ENCODE data around the gene HMCN2. TPM values are rescaled to one million over a fixed set of nuclear protein-coding genes. Genes with fewer than 3 reads are reported as not detected.

The HMCN2 gene
- total RNA-seq, 1 experiment from 2014 or later: 8.6 TPM

DNA sequence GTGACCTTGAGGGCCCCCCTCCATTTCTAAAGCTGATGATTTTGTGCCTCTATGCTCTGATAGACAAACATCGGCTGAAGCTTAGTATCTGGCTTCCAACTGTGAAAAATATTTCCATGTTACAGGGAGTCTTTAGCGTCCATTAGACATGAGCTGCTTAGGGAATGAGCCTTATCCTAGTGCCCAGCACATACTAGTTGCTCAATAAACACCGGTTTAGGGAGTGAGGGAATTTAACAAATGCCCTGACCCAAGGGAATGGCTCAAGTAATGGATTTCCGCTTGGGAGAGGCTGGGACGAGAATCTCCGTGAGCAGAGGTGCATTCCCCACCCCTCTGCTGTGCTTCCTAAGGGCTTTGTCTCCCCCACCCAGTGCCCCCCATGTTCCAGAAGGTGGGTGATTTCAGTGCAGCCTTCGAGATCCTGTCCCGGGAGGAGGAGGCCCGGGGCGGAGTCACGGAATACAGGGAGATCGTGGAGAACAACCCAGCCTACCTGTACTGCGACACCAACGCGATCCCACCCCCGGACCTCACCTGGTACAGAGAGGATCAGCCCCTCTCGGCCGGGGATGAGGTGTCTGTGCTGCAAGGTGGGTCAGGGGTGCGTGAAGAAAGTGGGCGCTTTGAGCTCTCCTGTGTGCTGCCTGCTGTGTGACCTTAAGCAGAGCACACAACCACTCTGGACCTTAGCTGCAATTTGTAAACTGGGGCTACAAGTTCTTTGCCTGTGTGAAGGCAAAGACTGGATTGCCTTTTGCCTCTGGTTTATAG lies 113.5 kb downstream of the HMCN2 start:
- Histone ChIP-seq H3K27me3 (ENCODE audit: insufficient read depth, low read length) (no peaks in the 10 kb centered on the region), H2BK20ac (ENCODE audit: low read depth, low read length, poor library complexity, severe bottlenecking) (no peak overlapping the region), H2BK120ac (ENCODE audit: low read depth, low read length, poor library complexity, severe bottlenecking) (no peak overlapping the region), H3T11ph (ENCODE audit: low read length) (no peak overlapping the region), H3K14ac (ENCODE audit: insufficient read depth, low read length) (no peak overlapping the region), H3K23me2 (ENCODE audit: insufficient read length, low read depth, low read length, poor library complexity, severe bottlenecking) (no peaks in the 10 kb centered on the region), H3K9ac (ENCODE audit: extremely low read depth, insufficient read length, low read length) (no peak overlapping the region), H2AK5ac (ENCODE audit: insufficient read length, low read length) (no peak overlapping the region), H3K18ac (ENCODE audit: insufficient read length, low read depth, low read length) (no peak overlapping the region), H3K4me1 (ENCODE audit: insufficient read depth, low read length) (no peaks in the 10 kb centered on the region), H3K23ac (ENCODE audit: insufficient read length, low read depth, low read length) (no peak overlapping the region), H2BK12ac (ENCODE audit: insufficient read length, low read depth, low read length) (no peak overlapping the region), H3K4ac (ENCODE audit: low read depth, low read length) (no peak overlapping the region), H3K27ac (ENCODE audit: insufficient read length, low read depth, low read length) (no peak overlapping the region), H2BK5ac (ENCODE audit: insufficient read length, low read length) (no peak overlapping the region), H3K4me2 (ENCODE audit: insufficient read depth, insufficient read length, low read length) (no peak overlapping the region), H2AFZ (ENCODE audit: low read length) (no peak overlapping the region), H4K8ac (replicated peaks; ENCODE audit: insufficient read length, low read depth, low read length) (no peak overlapping the region), H4K5ac (ENCODE audit: insufficient read length, low read depth, low read length) (no peak overlapping the region), H3K56ac (ENCODE audit: insufficient read length, low read depth, low read length) (no peak overlapping the region), H4K91ac (ENCODE audit: insufficient read length, low read depth, low read length) (no peak overlapping the region), H2BK15ac (ENCODE audit: low read depth, low read length) (no peak overlapping the region), H4K20me1 (ENCODE audit: control insufficient read depth, insufficient read depth, insufficient read length) (no peaks in the 10 kb centered on the region), H3K79me2 (ENCODE audit: insufficient read depth, low read length) (no peaks in the 10 kb centered on the region), H3K9me3 (ENCODE audit: control insufficient read depth, low read depth, low read length) (no peaks in the 10 kb centered on the region), H3K79me1 (ENCODE audit: insufficient read depth, low read depth, low read length, poor library complexity, severe bottlenecking) (no peaks in the 10 kb centered on the region)
- H3K27ac Mint-ChIP-seq: no peak overlapping the region
- WGBS (ENCODE audit: extremely low coverage, insufficient read length, low lambda C conversion rate): no CpG with 5 or more reads among the region's 20 CpGs
- H3K27me3 Mint-ChIP-seq (ENCODE audit: low read depth): no peaks in the 10 kb centered on the region
- peaks cover 0 to 2% (median 0%) of the 10 kb centered on the region in 3 experiments; a peak in 2 of 7 replicates for H3K36me3 Mint-ChIP-seq (ENCODE audit: insufficient read depth in 1 of 3, low read depth in 3 of 3)
- H3K4me3 Mint-ChIP-seq: no peak overlapping the region
- no peaks in the 10 kb centered on the region for H3K9me3 Mint-ChIP-seq
- no peak for DNase-seq
- TF ChIP-seq, protein P1, sequence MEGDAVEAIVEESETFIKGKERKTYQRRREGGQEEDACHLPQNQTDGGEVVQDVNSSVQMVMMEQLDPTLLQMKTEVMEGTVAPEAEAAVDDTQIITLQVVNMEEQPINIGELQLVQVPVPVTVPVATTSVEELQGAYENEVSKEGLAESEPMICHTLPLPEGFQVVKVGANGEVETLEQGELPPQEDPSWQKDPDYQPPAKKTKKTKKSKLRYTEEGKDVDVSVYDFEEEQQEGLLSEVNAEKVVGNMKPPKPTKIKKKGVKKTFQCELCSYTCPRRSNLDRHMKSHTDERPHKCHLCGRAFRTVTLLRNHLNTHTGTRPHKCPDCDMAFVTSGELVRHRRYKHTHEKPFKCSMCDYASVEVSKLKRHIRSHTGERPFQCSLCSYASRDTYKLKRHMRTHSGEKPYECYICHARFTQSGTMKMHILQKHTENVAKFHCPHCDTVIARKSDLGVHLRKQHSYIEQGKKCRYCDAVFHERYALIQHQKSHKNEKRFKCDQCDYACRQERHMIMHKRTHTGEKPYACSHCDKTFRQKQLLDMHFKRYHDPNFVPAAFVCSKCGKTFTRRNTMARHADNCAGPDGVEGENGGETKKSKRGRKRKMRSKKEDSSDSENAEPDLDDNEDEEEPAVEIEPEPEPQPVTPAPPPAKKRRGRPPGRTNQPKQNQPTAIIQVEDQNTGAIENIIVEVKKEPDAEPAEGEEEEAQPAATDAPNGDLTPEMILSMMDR (conservative IDR thresholded peaks at IDR 0.05): no peak
- H3K4me1 Mint-ChIP-seq: no peaks in the 10 kb centered on the region

All from H9 (cell line).